ENCODE data around the gene EFCAB11.

DNA sequence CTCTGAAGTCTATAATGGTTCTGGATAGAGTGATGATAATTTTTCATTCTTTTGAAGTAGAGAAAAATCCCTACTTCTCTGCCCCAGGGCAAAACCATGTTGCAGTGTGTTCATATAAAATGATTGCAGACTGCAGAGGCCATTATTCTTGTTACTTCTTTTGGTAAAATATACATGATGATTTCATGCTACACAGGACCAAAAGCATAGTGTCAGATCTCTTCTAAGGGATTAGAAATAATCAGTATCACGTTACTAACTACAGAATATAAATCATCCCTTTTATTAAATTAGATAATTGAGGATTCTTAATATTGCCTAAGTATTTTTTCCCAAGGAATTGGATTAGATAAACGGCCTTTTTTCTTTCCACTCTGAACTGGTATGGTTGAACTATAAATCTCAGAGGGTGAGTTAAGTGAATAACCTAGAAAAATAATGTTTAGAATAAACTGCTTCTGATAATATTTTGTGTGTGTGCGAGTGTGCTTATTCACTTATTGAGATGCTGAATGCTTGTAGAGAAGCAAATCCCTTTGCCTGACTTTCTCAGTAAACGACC, 156.2 kb downstream of the EFCAB11 start:
- TF ChIP-seq EP300 (IDR thresholded peaks at IDR 0.05) (no peak), POLR2A (IDR thresholded peaks at IDR 0.05) (no peak), POLR2AphosphoS5 (IDR thresholded peaks at IDR 0.05) (no peak)
- TF ChIP-seq, protein P1, sequence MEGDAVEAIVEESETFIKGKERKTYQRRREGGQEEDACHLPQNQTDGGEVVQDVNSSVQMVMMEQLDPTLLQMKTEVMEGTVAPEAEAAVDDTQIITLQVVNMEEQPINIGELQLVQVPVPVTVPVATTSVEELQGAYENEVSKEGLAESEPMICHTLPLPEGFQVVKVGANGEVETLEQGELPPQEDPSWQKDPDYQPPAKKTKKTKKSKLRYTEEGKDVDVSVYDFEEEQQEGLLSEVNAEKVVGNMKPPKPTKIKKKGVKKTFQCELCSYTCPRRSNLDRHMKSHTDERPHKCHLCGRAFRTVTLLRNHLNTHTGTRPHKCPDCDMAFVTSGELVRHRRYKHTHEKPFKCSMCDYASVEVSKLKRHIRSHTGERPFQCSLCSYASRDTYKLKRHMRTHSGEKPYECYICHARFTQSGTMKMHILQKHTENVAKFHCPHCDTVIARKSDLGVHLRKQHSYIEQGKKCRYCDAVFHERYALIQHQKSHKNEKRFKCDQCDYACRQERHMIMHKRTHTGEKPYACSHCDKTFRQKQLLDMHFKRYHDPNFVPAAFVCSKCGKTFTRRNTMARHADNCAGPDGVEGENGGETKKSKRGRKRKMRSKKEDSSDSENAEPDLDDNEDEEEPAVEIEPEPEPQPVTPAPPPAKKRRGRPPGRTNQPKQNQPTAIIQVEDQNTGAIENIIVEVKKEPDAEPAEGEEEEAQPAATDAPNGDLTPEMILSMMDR (IDR thresholded peaks at IDR 0.05) = no peak
